HepG2 (cell line): ENCODE results near the gene BPIFA1. TPM values are rescaled to one million over a fixed set of nuclear protein-coding genes. Genes with fewer than 3 reads are reported as not detected.

Experiments used
- ATAD3A ChIP-seq: sonication (generic); formaldehyde crosslinking; IDR thresholded peaks from 2 replicates; pipeline ENCODE4 v1.4.0; 2020; ENCODE audit warnings: missing genetic modification reagents
- CC2D1A ChIP-seq: sonication (generic); formaldehyde crosslinking; IDR thresholded peaks from 2 replicates; pipeline ENCODE4 v1.8.1; 2023; ENCODE audit warnings: mild to moderate bottlenecking, missing genetic modification reagents
- CENPX ChIP-seq: sonication (generic); formaldehyde crosslinking; IDR thresholded peaks from 2 replicates; pipeline ENCODE4 v1.9.0; 2021; ENCODE audit warnings: mild to moderate bottlenecking, missing genetic modification reagents, moderate library complexity
- ELF4 ChIP-seq: sonication (generic); formaldehyde crosslinking; IDR thresholded peaks from 2 replicates; pipeline ENCODE4 v1.5.0; 2020; ENCODE audit warnings: missing genetic modification reagents, mild to moderate bottlenecking, moderate library complexity, borderline replicate concordance
- IRF2 ChIP-seq: IDR thresholded peaks from 2 replicates; pipeline ENCODE4 v1.6.1; 2018; ENCODE audit warnings: missing genetic modification reagents, missing compliant biosample characterization
- NR2F1 ChIP-seq, 2 experiments: fragments of 450-650 bp in 1 of 2; formaldehyde crosslinking in 1 of 2; IDR thresholded peaks; 2 replicates each; pipeline versions ENCODE4 v1.5.0 to v1.6.1; 2016 to 2020; ENCODE audit warnings: mild to moderate bottlenecking in 1 of 2, missing compliant biosample characterization in 1 of 2, missing genetic modification reagents in 1 of 2, moderate library complexity in 1 of 2
- PPARG ChIP-seq: conservative IDR thresholded peaks from 2 replicates; pipeline ENCODE4 v1.6.1; 2016; ENCODE audit warnings: missing biosample characterization, missing genetic modification reagents
- SALL2 ChIP-seq: sonication (generic); formaldehyde crosslinking; IDR thresholded peaks from 2 replicates; pipeline ENCODE4 v1.8.1; 2023; ENCODE audit warnings: mild to moderate bottlenecking, missing genetic modification reagents, inconsistent platforms
- STAG1 ChIP-seq: sonication (generic); formaldehyde crosslinking; IDR thresholded peaks from 2 replicates; pipeline ENCODE4 v1.4.0; 2020; ENCODE audit warnings: missing genetic modification reagents
- THAP7 ChIP-seq: sonication (generic); formaldehyde crosslinking; IDR thresholded peaks from 2 replicates; pipeline ENCODE4 v1.8.1; 2023; ENCODE audit warnings: mild to moderate bottlenecking, missing genetic modification reagents
- THRA ChIP-seq: sonication (generic); formaldehyde crosslinking; IDR thresholded peaks from 2 replicates; pipeline ENCODE4 v1.4.0; 2020; ENCODE audit warnings: missing genetic modification reagents, borderline replicate concordance
- TSC22D2 ChIP-seq: sonication (generic); formaldehyde crosslinking; IDR thresholded peaks from 2 replicates; pipeline ENCODE4 v1.5.1; 2020; ENCODE audit warnings: missing genetic modification reagents, mild to moderate bottlenecking, borderline replicate concordance
- ZBTB7B ChIP-seq: sonication (generic); formaldehyde crosslinking; IDR thresholded peaks from 2 replicates; pipeline ENCODE4 v1.4.0; 2020; ENCODE audit warnings: missing genetic modification reagents
- ZMAT3 ChIP-seq: sonication (generic); formaldehyde crosslinking; conservative IDR thresholded peaks from 2 replicates; pipeline ENCODE4 v1.7.0; 2021; ENCODE audit warnings: missing genetic modification reagents
- ZNF619 ChIP-seq: sonication (generic); formaldehyde crosslinking; IDR thresholded peaks from 2 replicates; pipeline ENCODE4 v1.4.0; 2020; ENCODE audit warnings: mild to moderate bottlenecking, missing genetic modification reagents
- ZNF687 ChIP-seq: sonication (generic); formaldehyde crosslinking; IDR thresholded peaks from 2 replicates; pipeline ENCODE4 v1.5.1; 2020; ENCODE audit warnings: mild to moderate bottlenecking, missing genetic modification reagents, moderate library complexity
- ZNF724P ChIP-seq: sonication (generic); formaldehyde crosslinking; IDR thresholded peaks from 2 replicates; pipeline ENCODE4 v1.8.0; 2022; ENCODE audit warnings: missing genetic modification reagents, borderline replicate concordance
- ZNF747 ChIP-seq: sonication (generic); formaldehyde crosslinking; IDR thresholded peaks from 2 replicates; pipeline ENCODE4 v1.8.1; 2023; ENCODE audit warnings: missing genetic modification reagents, mild to moderate bottlenecking, borderline replicate concordance
- ZNF83 ChIP-seq: sonication (generic); formaldehyde crosslinking; IDR thresholded peaks from 2 replicates; pipeline ENCODE4 v1.4.0; 2020; ENCODE audit warnings: missing genetic modification reagents, mild to moderate bottlenecking, borderline replicate concordance
- polyA plus RNA-seq, 8 experiments: library from polyadenylated mRNA; depleted of rRNA in 3 of 8; stranded (reverse) in 7 of 8; unstranded in 1 of 8; fragments of >200 nt; fragmentation: Illumina TruSeq in 4 of 8; extraction: Trizol in 4 of 8; gene quantifications; 2 replicates each; pipeline versions ENCODE4 v1.2.1 to v1.2.3, GENCODE V29; 2011 to 2016; ENCODE audit warnings: low read depth in 4 of 8, missing spikeins in 1 of 8, mixed read lengths in 1 of 8; ENCODE audit not compliant: insufficient read depth in 1 of 8
- total RNA-seq, 5 experiments: library from RNA; depleted of rRNA; stranded (reverse); fragments of >200 nt; fragmentation: Illumina TruSeq; extraction: Trizol; gene quantifications; 2 replicates each; pipeline ENCODE4 v1.2.3, GENCODE V29; 2016; ENCODE audit warnings: low read depth in 1 of 5
- TF ChIP-seq, protein P1 (sequence below): sonication (generic); formaldehyde crosslinking; IDR thresholded peaks from 2 replicates; pipeline ENCODE4 v1.8.0; 2023; ENCODE audit warnings: mild to moderate bottlenecking, missing genetic modification reagents
- TF ChIP-seq, protein P2 (sequence below): IDR thresholded peaks from 2 replicates; pipeline ENCODE4 v1.6.1; 2016

BPIFA1 gene
- total and polyA plus RNA-seq, 2 of the 13 experiments (the other 11 are each of a cell fraction or from before 2014, with no cell fraction given): not detected

DNA sequence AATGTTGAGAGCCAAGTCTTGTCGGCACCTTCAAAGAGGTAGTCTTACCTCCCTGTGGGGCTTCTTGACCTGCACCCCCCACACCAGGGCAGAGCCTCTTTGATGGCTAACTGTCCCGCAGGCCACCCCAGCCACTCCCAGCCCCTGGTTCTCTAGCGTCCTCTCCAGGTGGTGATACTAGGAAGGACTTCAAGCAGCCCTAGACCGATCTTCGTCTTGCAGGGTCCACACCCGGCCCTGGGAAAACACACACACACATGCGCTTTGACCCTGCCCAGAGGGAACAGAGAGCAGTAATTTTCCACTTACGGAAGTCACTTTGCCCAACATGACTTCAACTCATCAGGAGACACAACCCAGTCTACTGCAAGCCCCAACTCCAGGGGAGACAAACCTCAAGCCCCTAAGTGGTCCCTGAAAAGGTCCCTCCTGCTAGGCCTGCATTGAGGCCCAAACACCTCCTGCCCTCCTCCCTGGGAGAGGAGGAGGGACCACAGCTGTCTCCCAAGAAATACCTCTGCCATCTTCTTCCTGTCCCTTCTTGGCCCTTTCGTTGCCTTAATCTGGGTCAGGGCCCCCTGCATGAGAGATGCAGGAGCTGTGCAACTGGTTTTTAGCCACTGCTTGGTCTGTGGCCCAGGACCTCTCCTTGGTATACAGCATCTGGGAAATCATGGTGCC is 44.3 kb downstream of the BPIFA1 start (continued):
- TF ChIP-seq ZMAT3 (CRISPR knock-in tag): peak; percentile 44; the same call in 1 of the 2 replicates
- peak; percentile 62; the same call in 1 of the 2 replicates for TF ChIP-seq TSC22D2 (CRISPR knock-in tag)
- TF ChIP-seq CENPX (CRISPR knock-in tag): no peak
- TF ChIP-seq ZNF724P (CRISPR knock-in tag): no peak
- no peak for TF ChIP-seq CC2D1A (CRISPR knock-in tag)
- TF ChIP-seq THRA (CRISPR knock-in tag): 0 out of 2 replicates have a peak, but pooled peaks have one; percentile 32
- no peak for TF ChIP-seq ATAD3A (CRISPR knock-in tag)
- TF ChIP-seq ZNF619 (CRISPR knock-in tag): peak; percentile 61; the same call in 1 of the 2 replicates
- TF ChIP-seq ZNF747: 0 out of 2 replicates have a peak, but pooled peaks have one; percentile 47
- TF ChIP-seq PPARG (CRISPR knock-in tag): peak; percentile 19; the same call in 1 of the 2 replicates
- TF ChIP-seq, protein P1, sequence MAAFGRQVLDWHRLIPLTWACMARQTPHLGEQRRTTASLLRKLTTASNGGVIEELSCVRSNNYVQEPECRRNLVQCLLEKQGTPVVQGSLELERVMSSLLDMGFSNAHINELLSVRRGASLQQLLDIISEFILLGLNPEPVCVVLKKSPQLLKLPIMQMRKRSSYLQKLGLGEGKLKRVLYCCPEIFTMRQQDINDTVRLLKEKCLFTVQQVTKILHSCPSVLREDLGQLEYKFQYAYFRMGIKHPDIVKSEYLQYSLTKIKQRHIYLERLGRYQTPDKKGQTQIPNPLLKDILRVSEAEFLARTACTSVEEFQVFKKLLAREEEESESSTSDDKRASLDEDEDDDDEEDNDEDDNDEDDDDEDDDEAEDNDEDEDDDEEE: no peak
- TF ChIP-seq IRF2 (CRISPR knock-in tag): peak; percentile 77
- TF ChIP-seq THAP7 (CRISPR knock-in tag): no peak
- no peak for TF ChIP-seq STAG1
- peak; percentile 84 for TF ChIP-seq ZNF687 (CRISPR knock-in tag)
- TF ChIP-seq ZNF83 (CRISPR knock-in tag): 0 out of 2 replicates have a peak, but pooled peaks have one; percentile 65
- TF ChIP-seq ELF4 (CRISPR knock-in tag): 0 out of 2 replicates have a peak, but pooled peaks have one; percentile 65
- TF ChIP-seq, protein P2, sequence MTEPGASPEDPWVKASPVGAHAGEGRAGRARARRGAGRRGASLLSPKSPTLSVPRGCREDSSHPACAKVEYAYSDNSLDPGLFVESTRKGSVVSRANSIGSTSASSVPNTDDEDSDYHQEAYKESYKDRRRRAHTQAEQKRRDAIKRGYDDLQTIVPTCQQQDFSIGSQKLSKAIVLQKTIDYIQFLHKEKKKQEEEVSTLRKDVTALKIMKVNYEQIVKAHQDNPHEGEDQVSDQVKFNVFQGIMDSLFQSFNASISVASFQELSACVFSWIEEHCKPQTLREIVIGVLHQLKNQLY (CRISPR knock-in tag): peak; percentile 54; the same call in 1 of the 2 replicates
- TF ChIP-seq NR2F1 (CRISPR knock-in tag; IDR thresholded peaks at IDR 0.05): peak in 1 of 2 experiments; percentile 62; a peak in 3 of 4 replicates
- no peak for TF ChIP-seq SALL2
- peak; percentile 76 for TF ChIP-seq ZBTB7B (CRISPR knock-in tag)
